HG03558 (cell line): ENCODE data around the gene TMEM161A.
"Not testable (repeated sequence)": the region's sequence is repeated elsewhere in the genome, so short reads cannot be mapped to it uniquely, and the experiment has no call there.

ENCODE experiments used
- ATAC-seq: cut with Tn5 transposase; IDR thresholded peaks from one replicate; pipeline ENCODE4 v1.9.1; 2021; ENCODE audit warnings: moderate number of reproducible peaks; ENCODE audit not compliant: unreplicated experiment; ENCODE audit errors: extremely low read depth

The TMEM161A gene

DNA sequence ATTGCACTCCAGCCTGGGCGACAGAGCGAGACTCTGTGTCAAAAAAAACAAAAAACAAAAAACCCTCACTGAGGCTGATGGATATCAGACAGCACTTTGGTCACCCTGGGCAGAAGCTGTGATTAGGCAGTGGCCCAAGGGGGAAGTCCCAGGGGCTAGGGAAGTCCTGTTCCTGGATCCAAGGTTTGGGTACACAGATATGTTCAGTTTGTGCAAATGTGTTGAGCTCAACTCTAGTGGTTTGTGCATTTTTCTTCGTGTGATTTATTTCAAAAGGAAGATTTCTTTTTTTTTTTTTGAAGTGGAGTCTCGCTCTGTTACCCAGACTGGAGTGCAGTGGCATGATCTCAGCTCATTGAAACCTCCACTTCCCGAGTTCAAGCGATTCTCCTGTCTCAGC is 19.5 kb upstream of the TMEM161A start:
- ATAC-seq = no peak

DNA sequence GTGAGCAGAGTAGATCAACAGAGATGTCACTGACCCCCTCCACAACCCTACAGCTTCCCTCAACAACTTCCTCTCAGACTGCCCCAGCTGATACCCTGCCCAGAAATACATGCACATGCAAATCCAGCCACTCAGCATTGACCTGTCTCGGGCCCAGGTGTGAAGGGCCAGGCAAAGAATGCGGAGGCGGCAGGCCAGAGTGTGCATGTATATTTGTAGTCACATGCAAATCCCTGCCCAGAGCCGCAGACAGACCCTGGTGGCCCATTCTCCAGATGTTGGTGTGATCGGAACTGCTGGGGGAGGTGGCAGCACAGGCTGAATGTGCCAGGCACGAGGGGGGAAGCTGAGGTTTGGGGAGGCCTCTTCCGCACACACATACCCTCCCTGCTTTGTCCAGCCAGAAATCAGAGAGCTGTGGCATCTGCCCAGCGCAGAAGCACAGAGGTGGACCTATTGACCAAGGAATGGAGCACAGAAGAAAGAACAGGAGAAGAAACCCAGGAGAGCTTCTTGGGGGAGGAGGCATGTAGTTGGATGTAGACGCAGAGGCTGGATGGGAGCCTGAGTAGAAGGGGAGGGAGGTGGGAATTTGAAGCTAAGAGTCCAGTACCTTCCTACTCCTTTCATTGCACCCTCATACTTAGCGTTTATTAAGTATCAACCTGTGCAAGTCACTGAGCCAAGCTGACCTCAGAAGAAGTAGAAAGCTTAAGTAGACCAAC is 17.4 kb upstream of the TMEM161A start:
- ATAC-seq = no peak

DNA sequence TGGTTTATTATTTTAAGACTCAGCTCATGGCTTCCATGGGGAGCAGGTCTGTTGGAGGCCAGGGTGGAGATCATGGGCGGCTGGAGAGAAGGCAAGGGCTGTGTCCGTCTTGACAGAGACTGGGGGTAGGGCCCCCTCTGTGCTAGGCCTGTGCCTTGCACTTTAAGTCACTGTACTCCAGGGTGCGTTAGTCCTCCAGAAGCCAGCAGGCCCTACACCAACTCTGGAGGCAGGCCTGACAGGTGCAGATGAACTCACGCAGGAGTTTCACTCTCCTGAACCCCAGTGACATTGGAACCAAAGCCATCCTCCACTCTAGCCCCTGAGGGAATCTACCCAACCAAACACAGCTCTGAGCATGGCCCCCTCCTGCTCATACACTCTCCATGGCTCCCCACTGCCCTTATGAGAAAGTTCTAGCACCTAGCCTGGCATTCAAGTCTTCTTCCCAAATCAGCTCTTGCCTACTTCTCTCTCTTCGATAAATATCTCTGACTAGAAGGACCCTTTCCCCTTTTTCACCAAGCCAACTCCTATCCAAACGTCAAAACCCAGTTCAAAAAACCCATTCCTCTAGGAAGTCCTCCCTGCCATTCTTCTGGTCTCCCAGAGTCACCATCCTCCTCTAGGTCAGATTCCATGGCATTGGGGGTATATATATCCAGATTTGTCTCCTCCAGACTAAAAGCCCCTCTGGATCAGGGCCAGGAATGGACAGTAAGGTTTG is 16.7 kb upstream of the TMEM161A start:
- no peak for ATAC-seq

DNA sequence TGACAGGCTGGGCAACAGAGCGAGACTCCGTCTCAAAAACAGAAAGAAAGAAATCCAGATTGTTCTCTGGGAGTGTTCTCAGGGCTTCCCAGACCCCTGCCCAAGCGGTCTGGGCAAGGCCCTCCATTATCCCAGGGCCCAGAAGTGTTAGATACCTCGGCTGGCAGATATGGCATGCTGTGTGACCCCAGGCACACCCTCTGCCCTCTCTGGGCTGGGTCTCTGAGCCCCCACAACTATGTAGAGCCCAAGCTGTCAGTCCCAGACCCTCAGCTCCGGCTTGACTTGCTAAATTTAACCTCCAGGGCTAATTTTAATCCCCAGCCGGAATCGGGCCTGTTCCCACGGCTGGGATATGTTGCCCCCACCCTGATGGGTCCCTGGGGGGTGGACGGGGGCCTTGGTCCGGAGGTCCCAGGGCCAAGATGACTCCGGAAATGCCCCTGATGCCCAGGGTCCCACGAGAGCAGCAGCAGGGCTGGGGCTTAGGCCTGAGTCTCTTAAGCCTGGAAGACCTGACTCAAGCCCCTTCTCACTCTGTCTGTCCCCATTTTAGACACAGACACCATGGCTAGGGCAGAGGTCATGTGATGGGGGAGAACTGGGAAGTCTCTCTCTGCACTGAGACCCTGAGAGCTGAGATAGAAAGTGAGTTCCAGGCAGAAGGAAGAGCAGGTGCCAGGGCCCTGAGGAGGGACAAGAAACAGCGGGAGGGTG is 14.5 kb upstream of the TMEM161A start:
- no peak for ATAC-seq

DNA sequence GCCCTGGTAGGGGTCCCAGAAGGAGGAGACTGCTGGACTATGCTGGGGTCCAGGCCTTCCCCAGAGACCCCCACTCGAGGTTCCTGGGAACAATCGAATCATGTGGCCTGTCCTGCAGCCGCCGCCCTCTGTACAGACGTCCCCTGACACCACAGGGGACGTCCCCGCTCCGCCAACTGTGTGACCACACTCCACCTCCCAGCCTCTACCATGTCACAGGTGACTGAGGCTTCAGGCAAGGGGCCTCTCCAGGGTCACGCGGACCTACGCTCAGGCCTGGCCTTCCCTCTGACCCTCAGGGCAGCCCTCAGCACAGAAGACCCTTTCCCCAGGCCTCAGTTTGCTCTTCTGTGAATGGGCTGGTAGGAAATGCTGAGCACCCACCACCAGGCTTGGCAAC is 13.1 kb upstream of the TMEM161A start:
- ATAC-seq = peak; percentile 45

DNA sequence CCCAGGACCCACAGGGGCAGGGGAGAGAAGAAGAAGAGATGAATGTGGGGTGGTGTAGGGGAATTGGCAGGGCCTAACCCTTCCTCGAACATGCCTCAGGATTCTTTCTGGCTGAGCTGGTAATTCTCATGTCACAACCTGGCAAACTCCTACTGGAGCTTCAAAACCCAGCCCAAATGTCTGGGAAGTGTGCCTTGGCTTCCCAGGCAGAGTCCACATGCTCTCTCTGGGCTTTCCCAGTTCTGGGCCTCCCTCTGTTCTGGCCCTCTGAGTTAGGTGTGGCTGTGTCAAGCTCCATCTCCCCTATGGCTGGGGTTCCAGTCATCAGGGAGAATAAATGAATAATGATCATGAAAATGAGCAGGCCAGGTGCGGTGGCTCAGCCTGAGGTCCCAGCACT is 11.2 kb upstream of the TMEM161A start:
- no peak for ATAC-seq

DNA sequence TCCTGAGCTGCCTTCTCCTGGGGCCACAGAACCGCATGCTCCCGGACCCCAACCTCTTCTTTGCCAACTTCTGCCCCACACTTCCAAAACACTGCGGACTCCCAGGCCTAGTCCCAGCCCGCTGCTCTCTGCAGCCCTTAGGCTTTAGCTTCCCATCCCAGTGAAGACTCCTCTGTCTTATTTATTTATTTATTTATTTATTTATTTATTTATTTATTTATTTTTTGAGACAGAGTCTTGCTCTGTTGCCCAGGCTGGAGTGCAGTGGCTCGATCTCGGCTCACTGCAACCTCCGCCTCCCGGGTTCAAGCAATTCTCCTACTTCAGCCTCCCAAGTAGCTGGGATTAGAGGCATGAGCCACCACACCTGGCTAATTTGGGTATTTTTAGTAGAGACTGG is 10.2 kb upstream of the TMEM161A start:
- ATAC-seq = not testable (repeated sequence)

DNA sequence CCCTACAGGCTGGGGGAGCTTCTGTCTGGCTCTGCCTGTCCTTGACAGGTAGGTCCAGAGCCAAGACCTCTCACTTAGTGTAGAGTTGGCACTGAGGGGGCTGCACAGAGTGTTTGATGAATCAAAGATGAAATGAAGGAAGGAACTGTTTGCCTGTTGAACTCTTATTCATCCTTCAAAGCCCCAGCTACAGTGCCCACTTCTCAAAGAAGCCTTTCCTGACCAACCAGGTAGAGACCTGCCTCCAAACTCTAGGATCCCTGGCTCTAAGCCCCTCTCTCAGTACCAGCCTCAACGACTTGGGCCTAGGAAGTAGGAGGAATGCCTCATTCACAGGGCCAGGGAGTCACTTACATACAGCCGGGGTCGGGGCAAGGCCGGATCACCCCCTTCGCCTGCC is 9.1 kb upstream of the TMEM161A start:
- no peak for ATAC-seq

DNA sequence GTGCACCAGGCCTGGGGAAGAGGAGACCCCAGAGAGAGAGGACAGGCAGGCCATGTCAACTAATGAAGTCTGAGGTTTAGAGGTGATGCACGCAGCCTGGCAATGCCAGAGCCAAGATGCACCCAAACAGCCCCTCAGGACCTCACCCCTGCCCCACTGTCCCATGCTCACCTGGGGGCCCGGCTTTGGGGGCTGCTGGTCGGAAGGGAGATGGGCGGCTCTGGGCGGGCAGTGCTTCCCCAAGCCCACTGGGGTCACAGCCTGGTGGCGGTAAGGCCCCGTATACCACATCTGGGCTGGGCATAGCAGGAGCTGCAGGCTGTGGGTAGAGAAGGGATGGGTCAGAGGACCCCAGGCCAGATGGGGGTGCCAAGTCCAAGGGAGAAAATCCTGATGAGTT is 8.6 kb upstream of the TMEM161A start:
- ATAC-seq = no peak

DNA sequence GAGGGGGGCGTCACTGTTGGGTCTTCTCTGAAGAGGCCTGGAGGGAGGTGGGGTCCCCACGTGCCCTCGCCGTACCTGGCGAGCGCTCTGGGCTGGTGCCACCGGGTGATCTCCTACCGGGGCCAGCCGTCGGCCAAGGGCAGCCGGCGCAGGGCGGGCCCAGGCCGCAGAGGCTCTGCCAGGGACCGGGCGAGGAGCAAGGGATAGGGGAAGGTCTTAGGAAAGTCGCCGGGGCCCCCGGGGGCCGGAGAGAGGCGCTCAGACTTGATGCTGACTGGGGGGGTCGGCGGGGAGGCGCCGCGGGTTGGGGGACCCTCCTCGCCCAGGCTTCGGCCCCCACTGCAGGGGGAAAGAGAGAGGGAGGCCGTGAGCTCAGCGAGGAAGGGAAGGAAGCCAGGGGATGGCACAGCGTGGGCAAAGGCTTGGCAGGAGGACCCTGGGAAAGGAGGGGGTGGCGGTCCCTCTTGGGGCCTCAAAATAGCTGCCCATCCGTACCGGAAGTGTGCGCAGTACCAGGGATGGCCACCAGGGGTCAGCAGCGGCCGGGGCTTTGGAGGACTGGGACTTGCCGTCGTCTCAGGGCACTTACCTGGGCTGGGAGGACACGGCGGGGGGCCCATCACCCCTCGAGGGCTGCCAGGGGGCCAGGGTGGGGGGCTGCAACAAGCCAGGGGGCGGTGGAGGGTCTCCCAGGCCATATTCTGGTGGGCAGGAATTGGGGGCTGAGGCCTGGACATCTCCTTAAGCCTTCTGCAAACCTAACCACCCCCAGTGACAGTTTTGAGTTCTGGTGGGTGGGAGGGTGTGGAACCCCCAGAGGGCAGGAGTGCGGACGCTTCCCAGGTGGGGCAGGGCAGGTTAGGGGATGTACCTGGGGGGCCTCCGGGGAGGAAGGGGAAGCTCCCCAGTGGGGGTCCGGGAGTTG is 7.7 kb upstream of the TMEM161A start:
- ATAC-seq = no peak

DNA sequence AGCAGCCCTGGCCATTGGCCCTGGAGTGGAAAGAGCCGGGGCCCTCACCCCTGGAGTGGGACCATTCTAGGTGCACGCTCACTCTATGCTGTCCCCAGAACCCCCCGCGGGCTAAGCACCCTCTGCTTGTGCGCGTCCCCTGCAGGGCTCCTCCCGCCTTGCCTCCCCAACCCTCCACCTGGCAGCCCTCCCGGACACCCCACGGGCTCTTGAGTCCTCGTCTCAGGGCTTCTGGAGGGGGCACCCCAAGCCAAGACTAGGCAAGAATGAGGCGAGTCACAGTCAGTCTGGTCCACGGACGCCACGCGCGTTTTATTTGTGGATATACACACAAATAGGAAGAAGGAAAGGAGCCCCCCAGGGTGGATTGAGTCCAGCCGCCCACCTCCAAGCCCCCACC is 7.0 kb upstream of the TMEM161A start:
- ATAC-seq = no peak

DNA sequence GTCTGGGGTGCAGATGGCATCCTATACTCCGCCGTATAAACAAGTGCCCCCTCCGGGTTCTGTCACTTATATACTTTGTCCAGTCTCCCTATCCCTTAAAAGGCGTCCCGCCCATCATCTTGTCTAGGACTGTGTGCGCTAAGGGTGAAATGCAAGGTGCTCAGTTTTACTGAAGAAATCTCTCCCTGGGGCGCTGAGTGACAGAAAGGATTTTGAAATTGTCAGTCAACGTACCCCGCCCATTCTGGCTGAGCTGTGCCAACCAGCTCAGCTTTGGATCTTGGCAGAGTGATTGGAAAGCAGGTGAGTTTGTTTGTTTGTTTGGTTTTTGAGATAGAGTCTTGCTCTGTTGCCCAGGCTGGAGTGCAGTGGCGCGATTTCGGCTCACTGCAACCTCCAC is 4.1 kb upstream of the TMEM161A start:
- ATAC-seq = no peak

DNA sequence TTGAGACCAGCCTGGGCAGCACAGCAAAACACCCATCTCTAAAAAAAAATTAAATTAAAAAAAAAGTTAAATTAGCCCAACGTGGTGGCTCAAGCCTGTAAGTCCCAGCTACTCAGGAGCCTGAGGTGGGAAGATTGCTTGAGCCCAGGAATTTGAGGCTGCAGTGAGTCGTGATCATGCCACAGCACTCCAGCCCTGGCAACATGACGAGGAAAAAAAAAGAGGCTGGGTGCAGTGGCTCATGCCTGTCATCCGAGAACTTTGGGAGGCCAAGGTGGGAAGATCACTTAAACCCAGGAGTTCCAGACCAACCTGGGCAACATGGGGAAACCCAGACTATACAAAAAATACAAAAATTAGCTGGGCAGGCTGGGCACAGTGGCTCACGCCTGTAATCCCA is 2.2 kb upstream of the TMEM161A start:
- ATAC-seq = no peak

DNA sequence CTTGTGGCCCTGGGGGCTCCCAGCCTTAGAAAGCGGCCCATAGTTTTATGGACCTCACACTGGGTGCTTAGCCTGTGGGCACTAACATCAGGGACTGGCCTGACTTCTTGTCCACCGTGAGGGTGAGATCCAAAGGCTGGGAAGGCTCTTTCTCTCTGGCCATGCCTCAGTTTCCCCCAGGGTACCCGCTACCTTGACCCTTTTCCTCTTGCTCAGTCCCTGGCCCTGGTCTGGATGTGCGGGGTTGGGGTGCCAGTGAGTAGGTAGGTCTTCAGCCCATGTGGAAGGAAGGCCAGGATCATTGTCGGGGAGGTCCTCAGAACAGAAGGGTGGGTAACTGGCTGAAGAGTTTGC is 1.6 kb upstream of the TMEM161A start:
- no peak for ATAC-seq

DNA sequence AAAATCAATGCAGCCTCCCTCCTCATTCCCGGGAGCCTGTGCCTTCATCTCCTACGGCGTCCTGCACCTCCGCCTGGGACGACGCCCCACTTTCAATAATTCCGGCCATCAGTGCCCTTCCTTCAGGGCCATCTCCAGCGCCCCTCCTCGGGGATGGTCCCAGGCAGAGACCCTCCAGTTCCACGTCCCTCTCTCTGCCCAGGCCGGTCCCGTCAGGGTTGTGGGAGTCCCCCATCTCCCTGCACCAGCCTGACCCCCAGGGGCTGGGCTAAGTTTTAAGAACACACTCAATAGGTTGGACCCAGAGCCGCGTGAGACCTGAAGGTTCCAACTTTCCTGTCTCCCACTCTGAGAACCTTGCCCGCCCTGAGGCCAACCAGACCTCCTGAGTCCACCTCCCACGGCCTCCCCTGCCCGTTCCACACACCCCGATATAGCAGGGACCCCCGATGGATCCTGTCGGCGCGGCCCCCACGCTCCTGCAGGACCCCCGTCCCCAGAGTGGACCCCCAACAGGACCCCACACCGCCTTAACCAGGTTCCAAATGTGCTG is 646 bp downstream of the TMEM161A start:
- no peak for ATAC-seq

DNA sequence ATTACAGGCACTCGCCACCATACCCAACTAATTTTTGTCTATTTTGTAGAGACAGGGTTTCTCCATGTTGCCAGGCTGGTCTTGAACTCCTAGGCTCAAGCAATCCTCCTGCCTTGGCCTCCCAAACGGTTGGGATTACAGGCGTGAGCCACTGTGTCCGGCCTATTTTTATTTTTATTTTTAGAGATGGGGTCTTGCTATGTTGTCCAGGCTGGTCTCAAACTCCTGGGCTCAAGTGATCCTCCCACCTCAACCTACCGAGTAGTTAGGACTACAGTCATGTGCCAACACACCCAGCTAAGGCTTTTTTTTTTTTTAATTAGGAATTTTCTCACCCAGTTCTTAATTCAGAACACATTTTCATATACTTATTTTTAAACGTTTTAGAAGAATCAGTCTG is 2.6 kb downstream of the TMEM161A start:
- ATAC-seq = not testable (repeated sequence)

DNA sequence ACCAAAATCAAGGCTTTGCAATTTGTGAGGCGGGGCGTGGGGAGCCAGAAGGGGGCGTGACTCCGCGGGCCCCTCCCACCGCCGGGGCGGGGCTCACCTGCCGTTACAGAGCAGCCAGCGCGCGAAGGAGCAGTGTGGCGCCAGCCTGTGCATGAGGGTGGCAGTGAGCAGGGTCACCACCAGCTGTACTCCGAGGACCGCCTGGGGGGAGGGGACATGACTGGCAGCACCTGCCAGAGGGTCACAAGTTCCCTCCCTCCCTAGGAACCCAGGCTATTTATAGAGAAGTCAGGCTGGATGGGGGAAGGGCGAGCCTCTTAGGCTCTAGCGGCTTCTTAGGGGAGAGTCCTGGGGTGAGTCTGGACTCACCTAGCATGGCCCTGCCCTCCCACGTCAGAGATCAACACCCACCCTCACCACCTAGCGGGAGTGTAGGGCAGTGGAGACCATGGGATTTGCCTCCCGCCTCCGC is 3.6 kb downstream of the TMEM161A start:
- ATAC-seq = no peak

DNA sequence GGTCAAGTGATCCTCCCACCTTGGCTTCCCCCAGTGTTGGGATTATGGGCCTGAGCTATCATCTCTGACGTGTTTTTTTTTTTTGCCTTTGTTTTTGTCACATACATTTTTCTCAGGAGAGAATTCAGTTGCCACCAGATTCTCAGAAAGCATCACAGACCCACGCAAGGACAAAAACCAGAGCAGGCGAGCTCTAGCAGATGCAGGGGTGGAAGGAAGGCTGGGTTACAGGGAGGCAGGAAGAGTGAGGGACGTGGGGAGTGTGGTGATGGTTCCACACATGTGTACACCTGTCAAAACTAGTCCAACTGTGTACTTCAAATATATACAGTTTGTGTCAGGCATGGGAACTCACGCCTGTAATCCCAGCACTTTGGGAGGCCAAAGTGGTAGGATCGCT is 4.3 kb downstream of the TMEM161A start:
- no peak for ATAC-seq

DNA sequence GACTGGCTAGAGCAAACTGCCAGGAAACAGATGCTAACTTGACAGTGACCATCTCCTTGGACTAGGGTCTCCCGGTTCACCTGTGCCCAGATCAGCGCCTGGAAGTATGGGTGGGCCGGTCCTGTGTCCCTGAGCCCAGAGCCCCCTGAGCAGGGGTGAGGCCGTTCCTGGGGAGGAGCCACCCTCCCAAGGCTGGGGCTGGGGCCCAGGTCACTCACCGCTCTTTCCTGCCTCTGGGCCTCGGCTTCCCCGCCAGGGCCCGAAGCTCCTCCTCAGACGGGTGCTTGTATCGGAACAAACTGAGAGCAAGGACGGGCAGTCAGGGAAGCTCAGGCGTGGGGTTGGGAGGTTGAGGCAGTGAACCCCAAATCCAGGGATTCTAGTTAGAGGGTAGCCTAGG is 5.4 kb downstream of the TMEM161A start:
- ATAC-seq = no peak

DNA sequence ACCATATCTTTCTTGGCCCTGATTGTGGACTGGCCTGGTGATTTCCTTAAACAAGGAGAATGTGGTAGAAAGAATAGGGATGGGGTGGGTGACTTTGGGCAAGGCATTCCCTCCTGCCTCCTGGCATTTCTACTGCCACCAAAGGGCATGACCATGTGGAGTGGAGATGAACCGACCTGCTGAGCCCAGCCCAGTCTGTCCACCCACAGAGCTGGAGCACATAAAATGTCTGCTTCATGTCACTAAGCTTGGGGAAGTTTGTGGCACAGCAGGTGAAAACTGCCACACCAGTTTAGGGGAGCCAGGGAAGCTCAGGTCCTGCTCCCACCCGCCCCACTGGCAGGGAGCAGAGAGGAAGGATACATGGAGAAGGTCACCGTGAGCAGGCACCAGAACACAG is 6.3 kb downstream of the TMEM161A start:
- ATAC-seq = no peak
